ENCODE measurements around the gene CDC37.

DNA sequence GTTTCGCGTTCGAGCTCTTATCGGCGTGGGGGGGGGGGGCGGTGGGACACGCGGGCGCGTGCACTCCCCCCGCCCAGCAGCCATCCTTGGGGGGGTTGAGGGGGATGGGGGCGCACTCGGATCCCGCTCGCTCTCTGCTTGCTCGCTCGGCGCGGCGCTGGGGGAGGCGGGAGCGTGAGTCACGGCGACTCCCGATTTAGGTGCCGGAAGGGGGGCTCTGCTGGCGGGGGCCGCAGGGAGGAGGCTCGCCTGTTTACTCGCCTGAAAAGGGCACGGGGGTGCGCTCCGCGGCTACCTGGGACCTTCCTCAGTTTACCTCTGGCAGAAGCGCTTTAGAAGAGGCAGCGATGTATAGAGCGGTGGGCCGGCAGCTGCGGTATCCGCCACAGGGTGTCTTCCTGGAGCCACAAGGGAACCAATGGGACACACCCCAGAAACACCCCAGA, 15.9 kb upstream of the CDC37 start:
- TF ChIP-seq, protein P1, sequence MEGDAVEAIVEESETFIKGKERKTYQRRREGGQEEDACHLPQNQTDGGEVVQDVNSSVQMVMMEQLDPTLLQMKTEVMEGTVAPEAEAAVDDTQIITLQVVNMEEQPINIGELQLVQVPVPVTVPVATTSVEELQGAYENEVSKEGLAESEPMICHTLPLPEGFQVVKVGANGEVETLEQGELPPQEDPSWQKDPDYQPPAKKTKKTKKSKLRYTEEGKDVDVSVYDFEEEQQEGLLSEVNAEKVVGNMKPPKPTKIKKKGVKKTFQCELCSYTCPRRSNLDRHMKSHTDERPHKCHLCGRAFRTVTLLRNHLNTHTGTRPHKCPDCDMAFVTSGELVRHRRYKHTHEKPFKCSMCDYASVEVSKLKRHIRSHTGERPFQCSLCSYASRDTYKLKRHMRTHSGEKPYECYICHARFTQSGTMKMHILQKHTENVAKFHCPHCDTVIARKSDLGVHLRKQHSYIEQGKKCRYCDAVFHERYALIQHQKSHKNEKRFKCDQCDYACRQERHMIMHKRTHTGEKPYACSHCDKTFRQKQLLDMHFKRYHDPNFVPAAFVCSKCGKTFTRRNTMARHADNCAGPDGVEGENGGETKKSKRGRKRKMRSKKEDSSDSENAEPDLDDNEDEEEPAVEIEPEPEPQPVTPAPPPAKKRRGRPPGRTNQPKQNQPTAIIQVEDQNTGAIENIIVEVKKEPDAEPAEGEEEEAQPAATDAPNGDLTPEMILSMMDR (IDR thresholded peaks at IDR 0.05), result no peak
- no peak for TF ChIP-seq POLR2AphosphoS5 (IDR thresholded peaks at IDR 0.05; ENCODE audit: insufficient read depth in 1 of 2, low read depth in 1 of 2)
